HG03342 (cell line): ENCODE results near the gene PHACTR4.
"Not testable (repeated sequence)": the region's sequence is repeated elsewhere in the genome, so short reads cannot be mapped to it uniquely, and the experiment has no call there.

Experiments
- ATAC-seq: cut with Tn5 transposase; IDR thresholded peaks from one replicate; pipeline ENCODE4 v1.9.1; 2021; ENCODE audit warnings: mild to moderate bottlenecking, moderate library complexity; ENCODE audit not compliant: unreplicated experiment

The PHACTR4 gene

DNA sequence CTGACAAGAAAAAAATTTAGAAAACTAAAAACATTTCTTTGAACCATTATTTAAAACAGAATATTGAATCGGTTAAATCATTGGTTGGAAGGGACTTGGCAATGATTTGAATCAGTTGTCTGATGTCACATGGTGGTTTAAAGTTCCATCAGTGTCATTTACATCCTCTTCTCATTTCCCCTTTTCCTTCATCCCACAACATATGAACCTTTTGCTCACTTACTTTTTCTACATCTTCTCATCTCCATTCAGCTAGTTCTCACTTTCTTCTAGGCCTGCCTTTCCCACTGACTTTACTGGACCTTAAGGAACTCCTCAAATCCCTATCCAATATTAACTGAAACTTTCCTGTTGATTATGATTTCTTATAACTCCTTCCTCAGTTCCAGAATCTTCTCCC lies 58.5 kb downstream of the PHACTR4 start:
- no peak for ATAC-seq

GRCh38 chr1:28428990-28429520 lies 59.5 kb downstream of the PHACTR4 start:
- no peak for ATAC-seq

- ATAC-seq = no peak
These were observed 66.8 kb downstream of the PHACTR4 start for GRCh38 chr1:28436211-28436769.

- ATAC-seq = no peak
These were observed 67.9 kb downstream of the PHACTR4 start for GRCh38 chr1:28437264-28437923.

- no peak for ATAC-seq
These were observed 68.6 kb downstream of the PHACTR4 start for GRCh38 chr1:28437924-28438699.

DNA sequence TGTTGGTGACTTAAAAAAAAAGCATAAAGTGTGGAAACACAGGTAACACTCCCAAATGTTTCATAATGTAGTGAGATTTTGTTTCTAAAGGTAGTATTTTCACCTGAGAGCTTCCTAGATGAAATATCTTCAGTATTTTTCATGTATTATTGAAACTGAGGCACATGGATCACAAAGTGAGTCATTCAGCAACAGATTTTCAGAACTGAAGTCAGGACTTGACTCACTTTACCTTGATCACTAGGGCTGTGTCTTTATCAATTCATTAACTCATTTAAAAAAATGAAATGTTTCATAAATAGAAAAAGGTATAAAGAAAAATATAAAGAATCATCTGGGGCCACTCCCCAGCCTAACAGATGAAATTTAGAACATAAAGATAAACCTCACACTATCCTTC lies 69.8 kb downstream of the PHACTR4 start:
- no peak for ATAC-seq

GRCh38 chr1:28441674-28442073 lies 72.1 kb downstream of the PHACTR4 start:
- ATAC-seq = no peak

GRCh38 chr1:28443550-28443949 lies 74.0 kb downstream of the PHACTR4 start:
- ATAC-seq = no peak

DNA sequence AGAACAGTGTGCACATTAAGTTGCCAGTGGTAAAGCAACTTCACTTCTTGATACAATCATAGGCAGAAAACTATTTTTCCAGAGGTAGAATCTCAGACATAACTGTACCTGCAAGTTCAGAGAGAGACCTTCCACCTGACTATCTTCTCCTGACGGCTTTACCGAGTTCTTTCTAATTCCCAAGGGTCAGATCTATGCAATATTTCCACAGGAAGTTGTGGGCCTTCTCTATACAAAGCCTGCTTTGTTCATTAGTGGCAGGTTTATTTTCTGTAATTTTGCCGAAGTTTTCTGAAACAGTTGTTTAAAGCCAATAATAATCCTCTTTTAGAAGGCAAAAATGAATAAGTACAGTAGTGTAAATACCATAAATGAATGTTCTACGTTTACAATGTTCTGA lies 78.1 kb downstream of the PHACTR4 start:
- no peak for ATAC-seq

- ATAC-seq = not testable (repeated sequence)
These were observed 78.6 kb downstream of the PHACTR4 start for GRCh38 chr1:28448094-28448611.

DNA sequence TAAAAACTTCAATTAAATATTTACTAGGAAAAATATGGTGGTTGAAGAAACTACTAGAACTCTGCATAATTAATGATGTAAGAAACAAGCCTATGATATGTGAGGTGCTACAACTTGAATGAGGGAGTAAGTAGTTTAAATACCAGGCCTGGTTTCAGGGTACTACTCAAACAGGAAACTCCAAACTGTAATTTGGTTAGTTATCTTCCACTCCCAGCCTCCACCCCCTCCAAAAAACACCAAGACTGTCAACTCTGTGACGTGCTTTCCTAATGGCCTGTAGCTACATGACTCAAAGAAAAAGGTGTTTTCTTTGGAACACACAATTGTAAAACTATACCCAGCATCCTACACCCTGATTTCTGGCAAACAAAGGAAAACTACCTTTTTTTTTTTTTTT lies 80.4 kb downstream of the PHACTR4 start:
- peak; percentile 66 for ATAC-seq

DNA sequence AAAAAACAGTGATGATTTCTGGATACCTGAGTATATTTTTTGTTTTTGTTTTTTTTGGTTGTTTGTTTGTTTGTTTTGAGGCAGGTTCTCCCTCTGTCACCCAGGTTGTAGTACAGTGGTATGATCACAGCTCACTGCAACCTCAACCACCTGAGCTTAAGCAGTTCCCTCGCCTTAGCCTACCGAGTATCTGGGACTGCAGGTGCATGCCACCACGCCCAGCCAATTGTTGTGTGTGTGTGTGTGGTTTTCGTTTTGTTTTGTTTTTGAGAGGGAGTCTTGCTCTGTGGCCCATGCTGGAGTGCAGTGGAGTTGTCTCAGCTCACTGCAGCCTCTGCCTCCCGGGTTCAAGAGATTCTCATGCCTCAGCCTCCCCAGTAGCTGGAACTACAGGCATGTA lies 81.0 kb downstream of the PHACTR4 start:
- ATAC-seq = no peak

GRCh38 chr1:28451011-28451410 lies 81.5 kb downstream of the PHACTR4 start:
- no peak for ATAC-seq

DNA sequence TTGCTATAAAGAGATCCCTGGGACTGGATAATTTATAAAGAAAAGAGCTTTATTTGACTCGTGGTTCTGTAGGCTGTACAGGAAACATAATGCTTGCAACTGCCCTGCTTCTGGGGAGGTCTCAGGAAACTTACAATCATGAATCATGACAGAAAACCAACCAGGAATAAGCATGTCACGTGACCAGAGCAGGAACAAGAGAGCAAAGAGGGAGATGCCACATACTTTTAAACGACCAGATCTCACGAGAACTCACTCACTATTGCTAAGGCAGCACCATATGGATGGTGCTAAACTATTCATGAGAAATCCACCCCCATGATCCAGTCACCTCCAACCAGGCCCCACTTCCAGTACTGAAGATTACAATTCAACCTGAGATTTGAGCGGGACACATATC lies 86.5 kb downstream of the PHACTR4 start:
- ATAC-seq = no peak

DNA sequence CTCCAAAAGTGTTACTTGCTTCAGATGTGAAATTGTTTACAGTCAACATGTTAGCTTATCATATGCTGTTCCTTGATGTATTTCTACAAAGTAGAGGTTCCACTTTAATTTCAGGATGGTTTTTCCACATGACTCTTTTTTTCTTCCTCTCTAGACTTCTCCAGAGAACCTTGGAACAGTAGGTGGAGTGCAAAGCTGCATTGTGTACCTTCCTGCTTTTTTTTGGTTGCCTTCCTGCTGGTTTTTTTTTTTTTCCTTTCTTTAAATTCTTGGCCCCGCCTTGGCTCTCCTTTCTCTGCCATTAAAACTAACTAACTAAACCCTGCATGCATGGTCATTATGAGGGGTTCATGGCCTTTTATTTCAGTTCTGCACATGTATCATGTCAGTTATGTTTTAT lies 88.1 kb downstream of the PHACTR4 start:
- ATAC-seq = no peak

GRCh38 chr1:28458237-28459228 lies 89.0 kb downstream of the PHACTR4 start:
- no peak for ATAC-seq

- ATAC-seq = no peak
These were observed 96.8 kb downstream of the PHACTR4 start for GRCh38 chr1:28466226-28466778.

DNA sequence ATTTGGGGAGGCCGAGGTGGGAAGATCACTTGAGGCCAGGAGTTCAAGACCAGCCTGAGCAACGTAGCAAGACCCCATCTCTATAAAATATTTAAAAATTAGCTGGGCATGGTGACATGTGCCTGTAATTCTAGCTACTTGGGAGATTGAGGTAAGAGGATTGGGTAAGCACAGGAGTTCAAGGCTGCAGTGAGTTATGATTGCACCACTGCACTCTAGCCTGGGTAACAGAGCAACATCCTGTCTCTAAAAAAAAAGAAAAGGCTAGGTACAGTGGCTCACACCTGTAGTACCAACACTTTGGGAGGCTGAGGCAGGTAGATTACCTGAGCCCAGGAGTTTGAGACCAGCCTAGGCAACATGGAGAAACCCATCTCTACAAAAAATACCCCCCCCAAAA lies 100.6 kb downstream of the PHACTR4 start:
- ATAC-seq = no peak

GRCh38 chr1:28479497-28479896 lies 110.0 kb downstream of the PHACTR4 start:
- ATAC-seq = not testable (repeated sequence)

DNA sequence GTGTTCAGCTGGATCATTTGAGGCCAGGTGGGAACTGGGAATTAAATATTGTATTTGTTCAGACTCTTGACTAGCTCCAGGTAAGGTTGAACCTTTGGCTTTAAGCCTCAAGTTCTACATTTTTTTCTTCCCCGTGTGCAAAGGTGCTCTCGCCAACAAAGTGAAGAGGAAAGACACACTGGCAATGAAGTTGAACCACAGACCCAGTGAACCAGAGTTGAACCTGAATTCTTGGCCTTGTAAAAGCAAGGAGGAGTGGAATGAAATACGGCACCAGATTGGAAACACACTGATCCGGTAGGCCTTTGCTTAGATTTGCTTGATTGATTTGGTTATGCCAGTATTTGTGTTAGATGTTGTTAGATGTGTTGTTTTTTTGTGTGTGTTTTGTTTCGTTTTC lies 110.8 kb downstream of the PHACTR4 start:
- ATAC-seq = no peak
